NCI-H187 (cell line): ENCODE results near the gene USP19.
A peak's percentile ranks its signal among the peaks of the same experiment; 100 is the strongest.

ENCODE experiments used
- DNase-seq, 2 experiments: peaks; one replicate each; lab custom pipeline; 2025; lab: John Stamatoyannopoulos, UW

Gene USP19

DNA sequence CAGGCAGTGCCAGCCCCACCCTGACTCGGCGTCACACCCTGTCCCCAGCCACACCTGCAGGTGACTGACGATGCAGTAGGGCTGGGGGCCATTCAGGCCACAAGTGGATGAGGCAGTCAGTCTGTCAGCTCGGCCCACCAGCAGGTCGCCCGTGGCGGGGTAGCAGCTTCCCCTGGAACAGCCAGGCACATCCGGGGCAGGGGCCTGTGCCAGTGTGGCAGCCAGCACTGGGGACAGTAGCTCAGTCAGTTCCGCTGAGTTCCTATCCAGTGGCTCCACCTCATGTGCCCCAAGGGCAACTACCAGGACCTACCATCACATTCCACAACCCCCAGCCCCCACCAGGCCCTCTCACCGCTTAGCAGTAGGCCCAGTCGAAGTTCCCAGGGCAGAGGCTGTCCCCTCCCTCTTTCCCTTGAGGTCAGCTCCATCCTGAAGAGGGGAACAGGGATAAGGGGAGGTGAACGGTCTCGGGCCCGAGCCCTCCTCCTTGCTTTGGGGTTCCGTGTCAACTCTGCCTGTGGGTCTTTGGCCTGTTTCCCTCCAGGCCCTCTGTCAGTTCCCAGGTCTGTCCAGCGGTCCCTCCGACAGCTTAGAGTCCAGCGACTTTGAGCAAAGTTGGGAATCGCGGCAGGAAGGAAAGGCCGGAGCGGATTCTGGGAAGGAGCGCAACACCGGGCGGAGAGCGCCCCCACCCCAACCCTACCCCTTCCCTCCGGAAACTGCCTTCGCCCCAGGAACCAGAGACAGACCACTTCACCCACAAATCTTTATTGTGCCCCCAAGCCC lies 12.0 kb upstream of the USP19 start, which contains the start of gene LAMB2:
Gene LAMB2, minus strand, starts transcription at position 614 of the 789 bp plus-strand sequence. Its CDS starts 183 bp downstream, at position 431.
- DNase-seq, result no peak

DNA sequence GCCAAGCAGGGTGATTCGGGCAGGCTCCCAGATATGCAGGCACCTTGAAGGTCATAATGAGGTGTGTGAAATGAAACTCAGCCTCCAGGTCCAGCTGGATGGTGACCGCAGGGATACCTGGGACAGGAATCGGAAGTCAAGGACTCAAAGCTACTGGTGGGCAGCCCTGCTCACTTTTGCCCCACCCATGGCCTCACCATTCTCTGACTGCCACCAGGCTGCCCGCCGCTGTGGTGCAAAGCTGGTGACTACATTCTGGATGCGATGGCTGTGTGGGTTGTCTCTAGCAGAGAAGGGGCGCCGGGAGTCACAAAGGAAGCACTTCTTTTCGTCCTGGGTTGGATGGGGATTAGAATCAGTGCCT lies 11.4 kb upstream of the USP19 start:
- DNase-seq, result no peak

- DNase-seq, result no peak
Observed at GRCh38 chr3:49131576-49131975, 11.0 kb upstream of the USP19 start.

DNA sequence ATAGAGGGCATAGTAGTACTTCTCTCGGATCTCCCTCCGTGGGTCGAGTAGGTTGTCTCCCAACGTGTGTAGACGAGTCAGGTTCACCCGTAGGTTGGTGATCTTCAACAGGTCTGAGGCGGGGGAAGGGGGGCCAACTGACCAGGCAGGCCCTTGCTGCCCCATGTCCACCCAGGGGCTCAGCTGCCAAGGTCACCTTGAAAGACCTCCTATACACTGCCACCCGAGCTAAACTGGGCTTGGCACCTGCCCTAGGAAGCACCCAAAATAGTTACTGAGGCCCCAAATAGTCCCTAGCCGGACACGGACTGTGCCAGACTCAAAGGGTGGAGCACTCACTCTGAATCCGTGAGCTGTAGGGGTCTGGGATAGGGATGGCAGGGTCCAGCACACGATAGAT lies 10.4 kb upstream of the USP19 start:
- no peak for DNase-seq

DNA sequence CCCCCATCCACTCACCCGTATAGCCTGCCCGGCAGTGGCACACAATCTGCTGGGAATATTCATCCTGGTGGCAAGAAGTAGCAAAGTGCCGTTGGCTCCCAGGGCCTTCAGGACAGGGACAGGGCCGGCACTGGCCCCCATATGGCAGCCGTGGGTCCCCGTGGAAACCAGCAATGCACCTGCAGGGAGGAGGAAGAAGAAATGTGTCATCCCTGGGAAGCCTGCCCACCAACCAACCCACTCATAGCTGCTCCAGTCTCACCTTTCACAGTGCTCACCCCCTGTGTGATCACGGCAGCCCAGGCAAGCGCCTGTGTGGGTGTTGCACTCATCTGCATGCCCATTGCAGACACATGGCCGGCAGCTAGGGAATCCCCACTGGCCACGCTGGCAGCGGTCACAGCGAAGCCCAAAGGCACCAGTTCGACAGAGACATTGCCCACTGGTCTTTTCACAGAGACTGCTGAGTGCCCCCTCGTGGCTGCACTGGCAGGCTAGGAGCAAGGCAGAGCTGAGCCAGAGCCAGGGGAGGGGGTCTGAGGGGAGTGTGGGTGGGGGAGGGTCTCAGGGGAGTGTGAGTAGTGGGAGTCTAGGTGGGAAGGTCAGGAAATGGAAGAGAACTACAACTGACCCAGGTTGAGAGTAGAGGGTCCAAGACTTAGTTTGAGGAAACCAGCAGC lies 4.5 kb upstream of the USP19 start:
- DNase-seq, result no peak

DNA sequence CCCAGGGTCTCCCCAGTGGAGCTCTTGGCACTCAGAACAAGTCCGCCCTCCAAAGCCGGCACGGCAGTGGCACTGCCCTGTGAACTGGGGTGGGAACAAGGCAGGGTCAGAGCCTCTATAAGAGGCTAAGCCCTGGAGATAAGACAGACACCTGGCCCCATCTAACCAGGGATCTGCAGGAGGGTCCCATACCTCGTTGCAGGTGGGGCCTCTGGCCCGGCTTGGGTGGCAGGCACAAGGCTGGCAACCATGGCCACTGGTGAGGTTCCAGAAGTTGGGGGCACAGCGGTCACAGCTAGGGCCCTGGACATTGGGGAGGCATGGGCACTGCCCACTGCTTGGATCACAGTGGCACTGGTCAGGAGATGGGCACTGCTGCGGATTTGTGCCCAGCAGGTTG lies 3.6 kb upstream of the USP19 start:
- no peak for DNase-seq

DNA sequence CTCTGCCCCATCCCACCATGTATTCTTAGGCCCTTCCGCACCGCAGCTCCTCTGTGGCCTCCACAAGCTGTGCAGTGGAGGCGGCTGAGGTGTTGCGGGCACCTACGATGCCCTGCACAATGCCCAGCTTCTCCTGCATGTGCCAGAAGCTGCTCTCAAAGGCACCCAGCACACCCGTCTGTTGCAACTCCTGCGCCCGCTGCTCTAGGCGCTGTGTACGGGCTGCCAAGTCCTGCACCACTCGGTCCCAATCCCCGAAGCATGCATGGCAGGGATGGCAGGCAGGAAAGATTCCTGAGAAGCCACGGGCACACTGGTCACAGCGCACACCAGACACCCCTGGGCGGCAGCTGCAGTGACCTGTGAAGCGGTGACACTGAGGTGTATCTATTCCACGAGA lies 3.1 kb upstream of the USP19 start:
- DNase-seq, result no peak

GRCh38 chr3:49122886-49123545 lies 2.4 kb upstream of the USP19 start:
- no peak for DNase-seq

- DNase-seq, result no peak
Observed at GRCh38 chr3:49122451-49122850, 1.8 kb upstream of the USP19 start.

- DNase-seq, result no peak
Observed at GRCh38 chr3:49122022-49122421, 1.4 kb upstream of the USP19 start.

DNA sequence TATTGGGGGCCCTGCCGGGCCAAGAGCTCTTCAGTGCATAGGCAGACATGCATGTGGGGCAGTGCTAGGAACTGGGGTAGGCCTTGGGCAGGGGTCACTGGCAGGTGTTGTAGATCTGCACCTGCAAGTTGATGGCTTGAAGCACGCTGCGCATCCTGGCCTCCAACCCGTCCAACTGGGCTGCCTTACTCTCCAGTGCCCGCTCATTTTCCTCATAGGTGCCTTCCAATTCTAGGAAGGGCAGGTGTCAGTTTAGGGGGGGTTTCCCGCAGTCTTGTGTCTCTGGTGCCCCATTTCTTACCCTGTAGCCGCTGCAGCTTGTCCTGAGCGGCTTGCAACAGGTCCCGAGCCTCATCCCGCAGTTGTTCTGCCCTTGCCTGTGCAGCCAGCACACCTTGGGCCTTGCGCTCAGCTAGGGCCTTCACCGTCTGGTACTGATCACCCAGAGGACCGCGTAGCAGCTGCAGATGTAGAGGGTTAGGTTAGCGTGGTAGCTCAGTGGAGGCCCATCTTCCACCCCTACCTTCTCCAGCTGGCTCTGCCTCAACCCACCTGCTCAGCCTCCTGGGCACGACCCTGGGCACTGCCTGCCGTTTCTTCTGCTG lies 611 bp upstream of the USP19 start:
- DNase-seq, result no peak

- no peak for DNase-seq
Observed at GRCh38 chr3:49120096-49120437, 556 bp downstream of the USP19 start.

DNA sequence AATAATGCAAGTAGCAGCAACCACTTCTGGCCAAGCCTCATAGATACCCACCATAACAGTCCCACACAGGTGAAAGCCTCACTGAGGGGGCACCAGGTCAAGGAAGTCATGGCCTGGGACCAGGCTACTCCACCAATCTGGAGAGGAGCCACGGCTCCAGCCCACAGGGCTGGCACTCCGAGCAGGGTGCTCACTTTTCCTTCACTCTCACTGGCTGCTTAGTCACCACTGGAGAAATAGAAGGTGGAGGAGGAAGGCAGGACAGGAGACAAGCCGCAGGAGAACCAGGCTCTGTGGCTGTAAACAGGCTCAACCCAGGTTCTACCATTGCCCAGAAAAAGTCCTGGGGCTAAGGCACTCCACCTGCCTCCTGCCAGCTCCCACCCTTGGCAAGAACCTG lies 1.2 kb downstream of the USP19 start:
- no peak for DNase-seq

DNA sequence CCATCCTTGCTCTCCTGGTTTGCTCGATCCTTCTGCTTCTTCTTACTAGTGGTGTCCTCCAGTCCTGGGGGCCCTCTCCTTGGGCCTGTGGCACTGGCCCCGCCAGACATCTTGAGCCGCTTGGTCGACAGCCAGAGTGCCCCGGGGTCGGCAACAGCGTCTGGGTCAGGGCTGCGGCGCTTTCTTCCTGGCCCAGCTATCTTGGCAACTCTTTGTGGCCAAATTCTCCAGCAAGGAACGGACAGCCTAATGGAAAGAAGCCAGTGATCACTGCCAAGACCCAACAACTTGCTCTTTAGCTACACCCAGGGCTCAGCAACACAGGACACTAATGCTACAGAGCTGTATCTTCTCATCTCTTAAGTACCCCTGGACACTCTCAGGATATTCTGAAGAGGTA lies 1.6 kb downstream of the USP19 start:
- no peak for DNase-seq

- no peak for DNase-seq
Observed at GRCh38 chr3:49112262-49112661, 8.4 kb downstream of the USP19 start.

- no peak for DNase-seq
Observed at GRCh38 chr3:49111347-49111746, 9.3 kb downstream of the USP19 start.

GRCh38 chr3:49110780-49111179 lies 9.8 kb downstream of the USP19 start:
- no peak for DNase-seq

- DNase-seq, result no peak
Observed at GRCh38 chr3:49108346-49108745, 12.3 kb downstream of the USP19 start.

GRCh38 chr3:49104427-49105291 lies 16.0 kb downstream of the USP19 start, which contains the start of gene QARS1:
QARS1 (minus strand) TSS chr3:49104757; CDS start chr3:49104733, 24 bp downstream.
- DNase-seq, result peak; percentile 22 to 40

DNA sequence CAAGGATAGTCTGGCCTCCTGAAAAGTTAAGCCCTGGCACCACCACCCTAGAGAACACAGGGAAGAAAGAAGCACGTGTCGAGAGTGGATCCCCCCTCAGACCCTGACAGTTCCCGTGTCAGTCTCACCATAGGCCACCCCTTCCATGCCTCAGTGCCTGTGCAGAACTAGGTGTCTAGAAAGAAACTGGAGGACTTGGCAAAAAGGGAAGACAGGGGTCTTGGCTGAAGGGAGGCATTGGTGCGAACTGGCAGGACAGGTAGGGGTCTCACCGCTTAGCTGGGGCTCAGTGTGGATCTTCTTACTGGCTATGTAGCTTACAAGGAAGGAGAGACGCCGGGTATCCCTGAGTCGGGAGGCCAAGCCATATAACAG lies 16.6 kb downstream of the USP19 start:
- DNase-seq, result no peak

DNA sequence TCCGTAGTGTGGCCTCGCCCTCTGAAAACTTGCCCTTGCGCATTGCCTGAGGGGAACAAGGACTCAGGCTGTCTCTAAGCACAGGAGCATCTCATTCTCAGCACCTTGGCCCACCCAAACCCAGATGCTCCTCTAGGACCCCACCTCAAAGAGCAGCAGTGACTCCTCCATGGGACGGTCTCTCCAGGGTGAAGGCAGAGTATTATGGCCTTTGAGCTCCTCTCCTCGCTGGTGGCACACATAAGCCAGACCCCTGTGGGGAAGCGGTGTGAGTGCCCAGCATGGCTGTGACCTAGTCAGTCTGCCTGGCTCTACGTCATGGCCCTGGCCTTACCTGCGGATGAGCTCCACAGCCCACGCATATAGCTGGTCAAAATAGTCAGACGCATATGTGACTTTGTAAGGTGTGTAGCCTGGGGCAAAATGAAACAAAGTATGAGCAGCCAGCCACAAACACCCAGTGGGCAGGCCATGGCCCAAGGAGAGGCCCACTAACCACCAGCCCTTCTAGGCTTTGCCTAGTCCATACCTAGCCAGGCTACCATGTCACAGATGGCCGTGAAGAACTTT lies 20.5 kb downstream of the USP19 start:
- no peak for DNase-seq
